Endothelial cell of umbilical vein (primary cell): ENCODE data around the gene MS4A12. TPM values are rescaled to one million over a fixed set of nuclear protein-coding genes. Genes with fewer than 3 reads are reported as not detected.

Source experiments
- BruUV-seq: library from RNA; stranded (reverse); fragments of 400-500 nt; replicated peaks from 2 replicates; lab custom pipeline; 2021; lab: Mats Ljungman, UMichigan
- CTCF ChIA-PET: fragments of 300-600, 350-600 bp; sonication (Branson Sonifier 250); formaldehyde crosslinking; loops from one replicate; lab custom pipeline; 2021; ENCODE audit warnings: antibody characterized with exemption, inconsistent platforms; lab: Charles Lee
- POLR2A ChIA-PET: fragments of 300-600, 350-600 bp; sonication (Branson Sonifier 250); formaldehyde crosslinking; loops from one replicate; lab custom pipeline; 2021; ENCODE audit warnings: antibody characterized with exemption, inconsistent platforms; lab: Charles Lee
- DNase-seq: peaks from one replicate; pipeline ENCODE4 v3.0.0-alpha.2; 2011; ENCODE audit warnings: low read depth, low spot score
- FAIRE-seq: peaks from 2 replicates; lab custom pipeline; 2011; peaks lifted over from hg19 to GRCh38; lab: Jason Lieb, UNC
- H2AFZ ChIP-seq: 2 replicates; pipeline ENCODE4 v1.6.0; 2012; ENCODE audit warnings: low read depth, low read length, control low read depth, inconsistent platforms
- H3K27ac ChIP-seq: 2 replicates; pipeline ENCODE4 v1.5.1; 2011; ENCODE audit warnings: low read depth, mild to moderate bottlenecking, control low read depth, low read length, moderate library complexity; ENCODE audit not compliant: insufficient read depth
- H3K27me3 ChIP-seq, 2 experiments: 2 replicates each; pipeline versions ENCODE4 v1.6.0 to v1.6.1; 2011; ENCODE audit warnings: low read length in 2 of 2, mixed read lengths in 1 of 2; ENCODE audit not compliant: control insufficient read depth in 2 of 2, insufficient read depth in 2 of 2
- H3K36me3 ChIP-seq, 2 experiments: 2 replicates in 1 of 2; 3 replicates in 1 of 2; pipeline ENCODE4 v1.5.1; 2011; ENCODE audit warnings: low read length in 2 of 2, mild to moderate bottlenecking in 1 of 2, moderate library complexity in 1 of 2; ENCODE audit not compliant: control insufficient read depth in 2 of 2, insufficient read depth in 2 of 2; ENCODE audit errors: extremely low read depth in 1 of 2
- H3K4me1 ChIP-seq: 3 replicates; pipeline ENCODE4 v1.5.1; 2011; ENCODE audit warnings: mild to moderate bottlenecking, low read length; ENCODE audit not compliant: control insufficient read depth, insufficient read depth; ENCODE audit errors: extremely low read depth
- H3K4me2 ChIP-seq: 2 replicates; pipeline ENCODE4 v1.6.1; 2011; ENCODE audit warnings: low read length, control low read depth, mixed read lengths; ENCODE audit not compliant: insufficient read depth
- H3K4me3 ChIP-seq, 3 experiments: fragments of 200-600 bp in 1 of 3; sonication (generic), shearing (Covaris generic) in 1 of 3; replicated peaks in 1 of 3; 2 replicates each; pipeline ENCODE4 v1.5.1; 2011 to 2016; ENCODE audit warnings: control low read depth in 3 of 3, low read length in 3 of 3, mild to moderate bottlenecking in 2 of 3, inconsistent platforms in 1 of 3, low read depth in 1 of 3, moderate library complexity in 1 of 3; ENCODE audit not compliant: insufficient read depth in 1 of 3
- H3K79me2 ChIP-seq: 2 replicates; pipeline ENCODE4 v1.6.0; 2012; ENCODE audit warnings: low read length, inconsistent platforms; ENCODE audit not compliant: control insufficient read depth, insufficient read depth
- H3K9ac ChIP-seq: replicated peaks from 2 replicates; pipeline ENCODE3; 2011; ENCODE audit warnings: low read length, control low read depth; ENCODE audit not compliant: insufficient read depth; ENCODE audit errors: extremely low read depth
- H3K9me1 ChIP-seq: replicated peaks from 3 replicates; pipeline ENCODE4 v1.6.0; 2011; ENCODE audit warnings: mild to moderate bottlenecking, low read length; ENCODE audit not compliant: control insufficient read depth, insufficient read depth; ENCODE audit errors: extremely low read depth
- H3K9me3 ChIP-seq: replicated peaks from 2 replicates; pipeline ENCODE4 v1.5.1; 2012; ENCODE audit warnings: low read length, inconsistent platforms; ENCODE audit not compliant: control insufficient read depth, insufficient read depth
- H4K20me1 ChIP-seq: replicated peaks from 2 replicates; pipeline ENCODE3; 2011; ENCODE audit warnings: mild to moderate bottlenecking, low read length; ENCODE audit not compliant: control insufficient read depth, insufficient read depth; ENCODE audit errors: extremely low read depth
- CTCF ChIP-seq, 2 donors: IDR thresholded peaks; 1 replicate in 1 of 2; 2 replicates in 1 of 2; pipeline ENCODE4 v1.5.1; 2011; ENCODE audit warnings: low read length in 2 of 2, mild to moderate bottlenecking in 2 of 2, moderate library complexity in 2 of 2, control low read depth in 1 of 2, inconsistent platforms in 1 of 2, low read depth in 1 of 2; ENCODE audit not compliant: insufficient read depth in 1 of 2; ENCODE audit errors: extremely low read depth in 1 of 2
- FOS ChIP-seq: IDR thresholded peaks from 2 replicates; pipeline ENCODE4 v1.6.1; 2011; ENCODE audit warnings: mild to moderate bottlenecking, low read length, moderate library complexity, borderline replicate concordance; ENCODE audit not compliant: insufficient read depth
- GATA2 ChIP-seq: IDR thresholded peaks from 2 replicates; pipeline ENCODE4 v1.7.0; 2011; ENCODE audit warnings: low read depth, mild to moderate bottlenecking, moderate library complexity, mixed read lengths, low read length; ENCODE audit not compliant: insufficient read length, insufficient read depth
- JUN ChIP-seq: IDR thresholded peaks from 2 replicates; pipeline ENCODE4 v1.6.1; 2011; ENCODE audit warnings: borderline replicate concordance, low read depth; ENCODE audit not compliant: insufficient read length, insufficient read depth
- MAX ChIP-seq: IDR thresholded peaks from 2 replicates; pipeline ENCODE4 v1.6.1; 2011; ENCODE audit not compliant: insufficient read depth, insufficient read length
- POLR2A ChIP-seq: IDR thresholded peaks from 2 replicates; pipeline ENCODE4 v1.6.1; 2012; ENCODE audit warnings: low read depth, mild to moderate bottlenecking, control low read depth, low read length
- dilution Hi-C: fragments of 300-500 bp; cut with MboI; formaldehyde crosslinking; loops from one replicate; pipeline ENCODE4 v1.15.0; 2019; ENCODE audit warnings: low sequenced_read_pairs; ENCODE audit not compliant: extremely low pct_ligation_motif_present
- intact Hi-C: fragments of 100-400 bp; cut with micrococcal nuclease; formaldehyde crosslinking; loops from one replicate; pipeline ENCODE4 v1.10.0; 2022
- polyA plus RNA-seq, 4 experiments: library from polyadenylated mRNA; depleted of rRNA in 3 of 4; stranded (reverse) in 3 of 4; unstranded in 1 of 4; fragments of >200 nt; gene quantifications; 2 replicates each; pipeline versions ENCODE4 v1.2.1 to v1.2.3, GENCODE V29; 2011 to 2012; ENCODE audit warnings: missing spikeins in 1 of 4
- total RNA-seq: library from RNA; stranded (reverse); gene quantifications from 2 replicates; pipeline ENCODE4 v1.2.3, GENCODE V29; 2021

MS4A12 gene
- total and polyA plus RNA-seq, 2 donors (not counting 3 experiments of a cell fraction or from before 2014, with no cell fraction given), result not detected

GRCh38 chr11:60544077-60544476 is 51.5 kb downstream of the MS4A12 start:
- Histone ChIP-seq H3K27ac (no peak overlapping the region), H3K79me2 (no peaks in the 10 kb centered on the region), H3K9me3 (no peaks in the 10 kb centered on the region), H3K27me3 (no peaks in the 10 kb centered on the region), H3K4me2 (no peak overlapping the region), H4K20me1 (no peaks in the 10 kb centered on the region), H3K4me1 (no peaks in the 10 kb centered on the region), H3K9me1 (no peaks in the 10 kb centered on the region), H2AFZ (no peak overlapping the region), H3K4me3 (no peak overlapping the region), H3K9ac (no peak overlapping the region), H3K36me3 (no peaks in the 10 kb centered on the region)
- ChIA-PET POLR2A (no interaction called here), CTCF (no interaction called here)
- dilution Hi-C loops, result no loop called here
- TF ChIP-seq FOS (no peak), GATA2 (no peak), CTCF (IDR thresholded peaks at IDR 0.05; ENCODE audit: extremely low read depth in 1 of 2, insufficient read depth in 1 of 2, low read depth in 1 of 2, low read length in 2 of 2) (no peak), JUN (no peak), POLR2A (no peak), MAX (no peak)
- no peak for DNase-seq
- intact Hi-C loops, result no loop called here
- BruUV-seq, result no TSS peak
- FAIRE-seq, result no peak

Other genes with a start within 250 kb of the MS4A12 start
- gene MS4A4E, start 249.6 kb upstream of the MS4A12 start, total RNA-seq, result not detected in 2 replicates
- not detected in 2 replicates for gene MS4A4E, start 249.6 kb upstream of the MS4A12 start, polyA plus RNA-seq
- gene MS4A4A, start 212.1 kb upstream of the MS4A12 start, total RNA-seq, result not detected in 2 replicates
- 0.13 and 0.19 TPM in 2 replicates for gene MS4A4A, start 212.1 kb upstream of the MS4A12 start, polyA plus RNA-seq
- gene MS4A6E, start 165.5 kb upstream of the MS4A12 start, total RNA-seq, result not detected in 2 replicates
- gene MS4A6E, start 165.5 kb upstream of the MS4A12 start, polyA plus RNA-seq, result not detected in 2 replicates
- not detected in 2 replicates for gene MS4A7, start 114.2 kb upstream of the MS4A12 start, total RNA-seq
- 0.04 TPM in 1 of 2 replicates, not detected in the other for gene MS4A7, start 114.2 kb upstream of the MS4A12 start, polyA plus RNA-seq
- gene MS4A14, start 96.3 kb upstream of the MS4A12 start, total RNA-seq, result not detected in 2 replicates
- not detected in 2 replicates for gene MS4A14, start 96.3 kb upstream of the MS4A12 start, polyA plus RNA-seq
- not detected in 2 replicates for gene MS4A5, start 63.2 kb upstream of the MS4A12 start, total RNA-seq
- not detected in 2 replicates for gene MS4A5, start 63.2 kb upstream of the MS4A12 start, polyA plus RNA-seq
- gene MS4A1, start 36.9 kb upstream of the MS4A12 start, total RNA-seq, result not detected in 2 replicates
- not detected in 2 replicates for gene MS4A1, start 36.9 kb upstream of the MS4A12 start, polyA plus RNA-seq
- not detected in 2 replicates for gene MS4A13, start 22.6 kb downstream of the MS4A12 start, total RNA-seq
- gene MS4A13, start 22.6 kb downstream of the MS4A12 start, polyA plus RNA-seq, result not detected in 2 replicates
- not detected in 2 replicates for gene MS4A8, start 206.8 kb downstream of the MS4A12 start, total RNA-seq
- not detected in 2 replicates for gene MS4A8, start 206.8 kb downstream of the MS4A12 start, polyA plus RNA-seq
- gene MS4A18, start 231.9 kb downstream of the MS4A12 start, total RNA-seq, result not detected in 2 replicates
- gene MS4A18, start 231.9 kb downstream of the MS4A12 start, polyA plus RNA-seq, result not detected in 2 replicates